GM18507 (cell line): ENCODE results near the gene SLC35F4.
"Not testable (repeated sequence)": the region's sequence is repeated elsewhere in the genome, so short reads cannot be mapped to it uniquely, and the experiment has no call there.

Experiments used
- DNase-seq: peaks from one replicate; pipeline ENCODE4 v3.0.0; 2011; ENCODE audit warnings: low read depth; ENCODE audit not compliant: insufficient read length; ENCODE audit errors: extremely low spot score
- FAIRE-seq: peaks from 2 replicates; lab custom pipeline; 2011; peaks lifted over from hg19 to GRCh38; lab: Jason Lieb, UNC

Gene SLC35F4

GRCh38 chr14:57737598-57737997, 128.3 kb downstream of the SLC35F4 start:
- FAIRE-seq = no peak
- DNase-seq = no peak

- FAIRE-seq (no peak), DNase-seq (no peak)
These were observed 129.5 kb downstream of the SLC35F4 start for GRCh38 chr14:57736391-57736790.

- FAIRE-seq (no peak), DNase-seq (no peak)
These were observed 130.6 kb downstream of the SLC35F4 start for GRCh38 chr14:57735276-57735675.

GRCh38 chr14:57732463-57733285, 133.2 kb downstream of the SLC35F4 start:
- DNase-seq = no peak
- peak; percentile 9 for FAIRE-seq

- FAIRE-seq (no peak), DNase-seq (no peak)
These were observed 136.4 kb downstream of the SLC35F4 start for GRCh38 chr14:57729208-57730187.

- FAIRE-seq (no peak), DNase-seq (no peak)
These were observed 140.4 kb downstream of the SLC35F4 start for GRCh38 chr14:57725399-57726077.

- DNase-seq, FAIRE-seq: not testable (repeated sequence)
These were observed 143.8 kb downstream of the SLC35F4 start for GRCh38 chr14:57722141-57722540.

GRCh38 chr14:57714487-57714931, 151.4 kb downstream of the SLC35F4 start:
- FAIRE-seq (no peak), DNase-seq (no peak)

- DNase-seq (no peak), FAIRE-seq (no peak)
These were observed 153.2 kb downstream of the SLC35F4 start for GRCh38 chr14:57712698-57713097.

GRCh38 chr14:57712102-57712501, 153.8 kb downstream of the SLC35F4 start:
- FAIRE-seq = no peak
- no peak for DNase-seq

- FAIRE-seq = no peak
These were observed 156.0 kb downstream of the SLC35F4 start for GRCh38 chr14:57709909-57710308.

GRCh38 chr14:57709086-57709485, 156.8 kb downstream of the SLC35F4 start:
- not testable (repeated sequence) for FAIRE-seq, DNase-seq

More at GRCh38 chr14:57709909-57710308, 156.0 kb downstream of the SLC35F4 start:
- DNase-seq = no peak

- DNase-seq = no peak
- FAIRE-seq = no peak
These were observed 158.7 kb downstream of the SLC35F4 start for GRCh38 chr14:57707219-57707618.

GRCh38 chr14:57704763-57705162, 161.1 kb downstream of the SLC35F4 start:
- DNase-seq = no peak
- no peak for FAIRE-seq

- FAIRE-seq = no peak
These were observed 165.9 kb downstream of the SLC35F4 start for GRCh38 chr14:57699947-57700346.

GRCh38 chr14:57692671-57693070, 173.2 kb downstream of the SLC35F4 start:
- peak; percentile 4 for DNase-seq
- peak; percentile 35 for FAIRE-seq

More at GRCh38 chr14:57699947-57700346, 165.9 kb downstream of the SLC35F4 start:
- no peak for DNase-seq

- DNase-seq (no peak), FAIRE-seq (no peak)
These were observed 178.5 kb downstream of the SLC35F4 start for GRCh38 chr14:57687416-57687815.

- DNase-seq (no peak), FAIRE-seq (no peak)
These were observed 179.6 kb downstream of the SLC35F4 start for GRCh38 chr14:57686304-57686703.

GRCh38 chr14:57671021-57671420, 194.9 kb downstream of the SLC35F4 start:
- DNase-seq (no peak), FAIRE-seq (no peak)

GRCh38 chr14:57660208-57660607, 205.7 kb downstream of the SLC35F4 start:
- FAIRE-seq (no peak), DNase-seq (no peak)
